Peyer's patch (tissue), 4 donors: ENCODE data around the gene ANKFN1. TPM values are rescaled to one million over a fixed set of nuclear protein-coding genes. Genes with fewer than 3 reads are reported as not detected.

Experiments used
- DNase-seq, 3 donors: peaks; one replicate each; pipeline ENCODE4 v3.0.0-alpha.2; 2017 to 2019
- H3K27ac ChIP-seq, 4 donors: fragments of 200-600 bp; sonication (generic); one replicate each; pipeline ENCODE4 v1.5.1; 2016 to 2019
- H3K27me3 ChIP-seq, 2 donors: fragments of 200-600 bp; sonication (generic); one replicate each; pipeline ENCODE4 v1.5.1; 2019
- H3K36me3 ChIP-seq, 3 donors: fragments of 200-600 bp; sonication (generic); one replicate each; pipeline ENCODE4 v1.5.1; 2016 to 2019
- H3K4me1 ChIP-seq, 4 donors: fragments of 200-600 bp; sonication (generic); one replicate each; pipeline ENCODE4 v1.5.1; 2016 to 2019
- H3K4me3 ChIP-seq, 4 donors: fragments of 200-600 bp; sonication (generic); 1 replicate in 3 of 4; 2 replicates in 1 of 4; pipeline ENCODE4 v1.5.1; 2016 to 2019; ENCODE audit warnings: mild to moderate bottlenecking in 1 of 4
- H3K9me3 ChIP-seq, 4 donors: fragments of 200-600 bp; sonication (generic); one replicate each; pipeline ENCODE4 v1.5.1; 2016 to 2019; ENCODE audit warnings: mild to moderate bottlenecking in 1 of 4
- POLR2A ChIP-seq, 2 donors: fragments of 450-650 bp; IDR thresholded peaks; one replicate each; pipeline ENCODE4 v1.5.1; 2017; ENCODE audit warnings: antibody characterized with exemption in 2 of 2, mild to moderate bottlenecking in 2 of 2, moderate library complexity in 2 of 2
- total RNA-seq, 4 donors: library from RNA; depleted of rRNA; stranded (reverse); fragments of >200 nt; gene quantifications; one replicate each; pipeline ENCODE4 v1.1.0, GENCODE V29; 2016
- TF ChIP-seq, protein P1 (sequence below), 6 experiments: fragments of 450-650 bp in 4 of 6; fragments of 200-600 bp in 2 of 6; sonication (generic) in 1 of 6; IDR thresholded peaks; one replicate each; pipeline ENCODE4 v1.5.1; 2017 to 2019; ENCODE audit warnings: antibody characterized with exemption in 6 of 6, mild to moderate bottlenecking in 3 of 6, moderate library complexity in 1 of 6

The ANKFN1 gene
- total RNA-seq, 4 donors from 2014 or later: 0.95 to 2.0 (median 1.6) TPM; not detected in 1

DNA sequence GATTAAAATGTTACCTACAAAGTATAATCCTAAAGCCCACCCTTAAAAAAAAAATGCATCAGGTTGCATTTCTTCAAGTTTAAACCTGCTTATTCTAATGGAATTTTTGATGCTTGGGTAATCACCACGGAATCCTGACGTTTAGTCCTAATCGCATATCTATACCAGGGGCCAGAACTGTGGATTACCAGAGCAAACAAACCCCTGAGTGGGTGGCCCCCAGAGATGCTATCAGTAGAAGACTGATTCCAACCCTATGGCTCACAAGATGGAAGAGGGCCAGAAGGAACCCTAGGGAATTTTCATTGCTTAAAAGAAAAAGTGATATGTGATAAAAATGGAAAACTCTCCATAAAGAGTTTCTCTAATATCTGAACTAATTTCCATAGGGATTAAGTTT is 288.0 kb downstream of the ANKFN1 start:
- no peaks in the 10 kb centered on the region for H3K27me3 ChIP-seq
- no peak for DNase-seq
- TF ChIP-seq, protein P1, sequence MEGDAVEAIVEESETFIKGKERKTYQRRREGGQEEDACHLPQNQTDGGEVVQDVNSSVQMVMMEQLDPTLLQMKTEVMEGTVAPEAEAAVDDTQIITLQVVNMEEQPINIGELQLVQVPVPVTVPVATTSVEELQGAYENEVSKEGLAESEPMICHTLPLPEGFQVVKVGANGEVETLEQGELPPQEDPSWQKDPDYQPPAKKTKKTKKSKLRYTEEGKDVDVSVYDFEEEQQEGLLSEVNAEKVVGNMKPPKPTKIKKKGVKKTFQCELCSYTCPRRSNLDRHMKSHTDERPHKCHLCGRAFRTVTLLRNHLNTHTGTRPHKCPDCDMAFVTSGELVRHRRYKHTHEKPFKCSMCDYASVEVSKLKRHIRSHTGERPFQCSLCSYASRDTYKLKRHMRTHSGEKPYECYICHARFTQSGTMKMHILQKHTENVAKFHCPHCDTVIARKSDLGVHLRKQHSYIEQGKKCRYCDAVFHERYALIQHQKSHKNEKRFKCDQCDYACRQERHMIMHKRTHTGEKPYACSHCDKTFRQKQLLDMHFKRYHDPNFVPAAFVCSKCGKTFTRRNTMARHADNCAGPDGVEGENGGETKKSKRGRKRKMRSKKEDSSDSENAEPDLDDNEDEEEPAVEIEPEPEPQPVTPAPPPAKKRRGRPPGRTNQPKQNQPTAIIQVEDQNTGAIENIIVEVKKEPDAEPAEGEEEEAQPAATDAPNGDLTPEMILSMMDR (IDR thresholded peaks at IDR 0.05): no peak
- TF ChIP-seq POLR2A (IDR thresholded peaks at IDR 0.05): no peak

DNA sequence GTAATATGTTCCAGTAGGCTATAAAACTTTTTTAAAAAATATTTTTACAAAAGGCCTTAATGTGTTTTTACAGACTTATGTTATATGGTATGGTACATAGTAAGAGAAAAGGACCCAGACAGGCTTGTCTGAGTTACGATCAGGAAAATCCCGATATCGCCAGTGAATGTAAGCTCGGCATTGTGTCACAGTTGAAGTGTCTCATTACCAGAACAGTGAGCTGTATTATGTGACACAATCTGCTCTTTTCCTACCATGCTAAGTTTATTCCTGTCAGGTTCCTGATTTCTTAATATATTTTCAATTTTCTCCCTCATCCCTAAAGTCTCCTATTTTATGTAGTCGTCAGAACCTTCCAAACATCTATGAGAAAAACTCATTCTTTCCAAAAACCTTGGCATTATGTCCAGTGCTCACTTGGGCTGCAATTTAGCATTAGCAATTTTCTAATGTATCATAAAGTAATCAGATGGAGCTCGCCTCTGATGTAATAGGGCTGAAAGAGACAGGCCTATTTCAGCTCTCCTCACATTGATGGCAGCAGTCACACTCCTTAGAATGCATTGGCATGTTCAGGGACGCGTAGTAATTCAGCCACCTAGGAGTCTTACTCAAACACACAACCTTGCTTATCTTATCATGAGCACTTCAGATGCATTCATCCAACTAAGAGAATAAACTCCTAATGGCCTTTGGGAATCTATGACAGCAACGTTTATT is 292.6 kb downstream of the ANKFN1 start:
- no peaks in the 10 kb centered on the region for H3K9me3 ChIP-seq
- no peak for DNase-seq
- no peak overlapping the region for H3K27ac ChIP-seq
- no peaks in the 10 kb centered on the region for H3K36me3 ChIP-seq
- no peak overlapping the region for H3K4me3 ChIP-seq
- TF ChIP-seq, protein P1 (IDR thresholded peaks at IDR 0.05): no peak
- no peak for TF ChIP-seq POLR2A (IDR thresholded peaks at IDR 0.05)
- H3K27me3 ChIP-seq: no peaks in the 10 kb centered on the region
- H3K4me1 ChIP-seq: no peaks in the 10 kb centered on the region

More for the DNA sequence above, 288.0 kb downstream of the ANKFN1 start:
- Histone ChIP-seq H3K27ac (no peak overlapping the region), H3K9me3 (no peaks in the 10 kb centered on the region), H3K4me3 (no peak overlapping the region), H3K4me1 (no peaks in the 10 kb centered on the region), H3K36me3 (no peaks in the 10 kb centered on the region)

DNA sequence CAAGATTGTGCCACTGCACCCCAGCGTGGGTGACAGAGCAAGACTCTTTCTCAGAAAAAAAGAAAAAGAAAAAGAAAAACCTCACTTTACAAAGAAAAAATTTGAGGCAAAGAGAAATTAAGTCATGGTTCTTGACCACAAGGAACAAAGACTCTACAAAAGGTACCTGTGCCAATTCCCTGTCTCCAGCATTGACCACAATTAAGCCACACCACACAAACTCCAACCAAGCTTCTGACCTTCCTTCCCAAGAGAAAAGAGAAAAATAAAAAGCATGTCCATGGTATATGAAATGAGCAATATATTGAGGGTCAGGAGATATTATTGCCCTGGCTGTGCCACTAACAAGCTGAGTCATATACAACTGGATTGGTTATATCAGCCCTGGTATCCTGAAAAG is 293.9 kb downstream of the ANKFN1 start:
- H3K4me3 ChIP-seq: no peak overlapping the region
- no peak for TF ChIP-seq POLR2A (IDR thresholded peaks at IDR 0.05)
- TF ChIP-seq, protein P1 (IDR thresholded peaks at IDR 0.05): no peak
- H3K4me1 ChIP-seq: no peaks in the 10 kb centered on the region
- H3K9me3 ChIP-seq: no peaks in the 10 kb centered on the region
- DNase-seq: no peak
- no peaks in the 10 kb centered on the region for H3K36me3 ChIP-seq
- no peaks in the 10 kb centered on the region for H3K27me3 ChIP-seq
- H3K27ac ChIP-seq: no peak overlapping the region

DNA sequence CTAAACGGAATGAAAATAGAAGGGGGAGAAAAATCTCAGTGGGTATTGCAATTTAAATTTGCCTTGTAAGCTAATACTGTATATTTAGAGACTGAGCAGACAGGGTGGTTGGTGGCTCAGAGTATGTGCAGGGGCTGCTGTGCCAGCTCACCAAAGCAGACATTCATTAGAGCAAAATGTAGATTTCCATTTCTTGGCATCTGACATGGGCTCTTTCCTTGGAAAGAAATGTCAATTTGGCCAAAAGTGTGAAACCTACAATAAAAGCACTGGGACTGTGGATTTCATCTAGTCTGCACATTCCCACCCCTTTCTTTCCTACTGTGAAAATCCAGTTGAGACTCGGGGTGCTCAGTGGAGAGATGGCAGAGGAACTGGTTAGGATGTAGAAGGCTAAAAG is 295.1 kb downstream of the ANKFN1 start:
- TF ChIP-seq POLR2A (IDR thresholded peaks at IDR 0.05): no peak
- TF ChIP-seq, protein P1 (IDR thresholded peaks at IDR 0.05): no peak
- no peak for DNase-seq
- no peak overlapping the region for H3K4me3 ChIP-seq

DNA sequence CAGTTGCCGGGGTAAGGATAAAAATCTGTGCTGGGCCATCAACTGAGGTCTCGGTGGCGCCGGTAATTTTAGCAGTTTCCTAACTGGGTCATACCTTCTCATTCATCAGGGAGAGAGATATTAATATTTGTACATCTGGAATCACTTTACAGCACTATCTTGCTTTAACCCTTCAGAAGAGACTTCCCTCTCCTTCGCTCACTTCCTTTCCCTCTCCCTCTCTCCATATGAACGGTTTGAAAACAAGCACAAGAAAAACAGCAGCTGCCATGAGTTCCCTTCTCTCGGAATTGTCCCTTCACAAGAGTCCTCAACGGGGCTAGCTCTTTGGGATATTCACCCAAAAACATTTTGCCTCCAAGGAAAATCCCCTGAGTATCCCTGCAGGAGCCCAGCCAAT is 295.9 kb downstream of the ANKFN1 start:
- Histone ChIP-seq H3K27me3 (no peaks in the 10 kb centered on the region), H3K9me3 (no peaks in the 10 kb centered on the region), H3K4me3 (no peak overlapping the region), H3K36me3 (no peaks in the 10 kb centered on the region), H3K27ac (no peak overlapping the region), H3K4me1 (no peaks in the 10 kb centered on the region)
- no peak for TF ChIP-seq POLR2A (IDR thresholded peaks at IDR 0.05)
- TF ChIP-seq, protein P1 (IDR thresholded peaks at IDR 0.05): no peak
- DNase-seq: no peak

More for the DNA sequence above, 295.1 kb downstream of the ANKFN1 start:
- H3K36me3 ChIP-seq: no peaks in the 10 kb centered on the region
- no peaks in the 10 kb centered on the region for H3K4me1 ChIP-seq
- no peaks in the 10 kb centered on the region for H3K9me3 ChIP-seq
- H3K27me3 ChIP-seq: no peaks in the 10 kb centered on the region
- H3K27ac ChIP-seq: no peak overlapping the region
